OCI-LY1 (cell line): ENCODE measurements around the gene EPN3.

Experiments used
- H2AFZ ChIP-seq: fragments of 200-600 bp; sonication (generic), shearing (Covaris generic); 2 replicates; pipeline ENCODE4 v1.6.0; 2014; ENCODE audit warnings: antibody characterized with exemption, mild to moderate bottlenecking, low read length
- H3F3A ChIP-seq: fragments of 200-600 bp; sonication (generic), shearing (Covaris generic); 2 replicates; pipeline ENCODE4 v1.6.0; 2014; ENCODE audit warnings: mild to moderate bottlenecking, antibody characterized with exemption, low read length, moderate library complexity; ENCODE audit not compliant: insufficient read depth
- H3K27ac ChIP-seq: fragments of 200-600 bp; sonication (generic); 2 replicates; pipeline ENCODE4 v1.5.1; 2014; ENCODE audit warnings: low read length, mixed run types, mild to moderate bottlenecking, low read depth; ENCODE audit not compliant: poor library complexity, severe bottlenecking
- H3K27me3 ChIP-seq: fragments of 200-600 bp; sonication (generic); 2 replicates; pipeline ENCODE4 v1.6.0; 2014; ENCODE audit warnings: antibody characterized with exemption, mild to moderate bottlenecking, low read length, moderate library complexity; ENCODE audit not compliant: insufficient read depth
- H3K36me3 ChIP-seq: fragments of 200-600 bp; sonication (generic); 2 replicates; pipeline ENCODE4 v1.6.1; 2014; ENCODE audit warnings: mild to moderate bottlenecking, antibody characterized with exemption, low read length, moderate library complexity, mixed read lengths; ENCODE audit not compliant: insufficient read depth
- H3K4me1 ChIP-seq: fragments of 200-600 bp; sonication (generic); 2 replicates; pipeline ENCODE4 v1.5.1; 2014; ENCODE audit warnings: mild to moderate bottlenecking, low read length, moderate library complexity; ENCODE audit not compliant: insufficient read depth, severe bottlenecking
- H3K4me2 ChIP-seq: fragments of 200-600 bp; sonication (generic), shearing (Covaris generic); 2 replicates; pipeline ENCODE4 v1.6.1; 2014; ENCODE audit warnings: low read length
- H3K4me3 ChIP-seq: fragments of 200-600 bp; sonication (generic); 2 replicates; pipeline ENCODE4 v1.5.1; 2014; ENCODE audit warnings: low read length, low read depth, mild to moderate bottlenecking, mixed read lengths; ENCODE audit not compliant: poor library complexity, severe bottlenecking
- H3K79me2 ChIP-seq: fragments of 200-600 bp; shearing (Covaris generic); 2 replicates; pipeline ENCODE4 v1.6.1; 2016; ENCODE audit warnings: mixed run types, low read length, mixed read lengths; ENCODE audit not compliant: insufficient read depth
- H3K9ac ChIP-seq: fragments of 200-600 bp; sonication (generic), shearing (Covaris generic); 2 replicates; pipeline ENCODE4 v1.6.1; 2014; ENCODE audit warnings: mild to moderate bottlenecking, low read length, mixed read lengths
- H3K9me2 ChIP-seq: fragments of 200-600 bp; sonication (generic), shearing (Covaris generic); 2 replicates; pipeline ENCODE4 v1.6.1; 2014; ENCODE audit warnings: low read depth, mild to moderate bottlenecking, low read length, mixed read lengths
- H3K9me3 ChIP-seq: fragments of 200-600 bp; shearing (Covaris generic); 2 replicates; pipeline ENCODE4 v1.6.1; 2014; ENCODE audit warnings: low read length, mixed read lengths
- H4K20me1 ChIP-seq: fragments of 200-600 bp; sonication (generic), shearing (Covaris generic); 2 replicates; pipeline ENCODE4 v1.6.0; 2016; ENCODE audit warnings: mild to moderate bottlenecking, low read length; ENCODE audit not compliant: insufficient read depth
- EZH2 ChIP-seq: fragments of 200-600 bp; sonication (generic), shearing (Covaris generic); IDR thresholded peaks from 2 replicates; pipeline ENCODE4 v1.8.0; 2017; ENCODE audit warnings: borderline replicate concordance, mixed run types, mild to moderate bottlenecking, antibody characterized with exemption, low read length, moderate library complexity, mixed read lengths
- TF ChIP-seq, protein P1 (sequence below): fragments of 200-600 bp; sonication (generic), shearing (Covaris generic); IDR thresholded peaks from 2 replicates; pipeline ENCODE4 v1.5.1; 2017; ENCODE audit warnings: mild to moderate bottlenecking, antibody characterized with exemption, low read length, moderate library complexity, mixed read lengths

EPN3 gene

GRCh38 chr17:50508573-50509460 is 23.7 kb upstream of the EPN3 start:
- peak overlapping the region; percentile 63 for H3K4me2 ChIP-seq
- peak overlapping the region; percentile 24 for H3K9ac ChIP-seq
- no peak overlapping the region for H3K27ac ChIP-seq

GRCh38 chr17:50511058-50511457 is 21.5 kb upstream of the EPN3 start:
- H4K20me1 ChIP-seq = no peaks in the 10 kb centered on the region
- no peaks in the 10 kb centered on the region for H3K9me2 ChIP-seq
- H3F3A ChIP-seq = no peaks in the 10 kb centered on the region
- H3K4me3 ChIP-seq = no peak overlapping the region
- H3K36me3 ChIP-seq = no peaks in the 10 kb centered on the region
- H3K79me2 ChIP-seq = no peaks in the 10 kb centered on the region
- H3K9me3 ChIP-seq = no peaks in the 10 kb centered on the region
- peaks cover 10% of the 10 kb centered on the region for H3K27me3 ChIP-seq
- no peak overlapping the region for H3K4me2 ChIP-seq
- H3K9ac ChIP-seq = no peak overlapping the region
- TF ChIP-seq, protein P1, sequence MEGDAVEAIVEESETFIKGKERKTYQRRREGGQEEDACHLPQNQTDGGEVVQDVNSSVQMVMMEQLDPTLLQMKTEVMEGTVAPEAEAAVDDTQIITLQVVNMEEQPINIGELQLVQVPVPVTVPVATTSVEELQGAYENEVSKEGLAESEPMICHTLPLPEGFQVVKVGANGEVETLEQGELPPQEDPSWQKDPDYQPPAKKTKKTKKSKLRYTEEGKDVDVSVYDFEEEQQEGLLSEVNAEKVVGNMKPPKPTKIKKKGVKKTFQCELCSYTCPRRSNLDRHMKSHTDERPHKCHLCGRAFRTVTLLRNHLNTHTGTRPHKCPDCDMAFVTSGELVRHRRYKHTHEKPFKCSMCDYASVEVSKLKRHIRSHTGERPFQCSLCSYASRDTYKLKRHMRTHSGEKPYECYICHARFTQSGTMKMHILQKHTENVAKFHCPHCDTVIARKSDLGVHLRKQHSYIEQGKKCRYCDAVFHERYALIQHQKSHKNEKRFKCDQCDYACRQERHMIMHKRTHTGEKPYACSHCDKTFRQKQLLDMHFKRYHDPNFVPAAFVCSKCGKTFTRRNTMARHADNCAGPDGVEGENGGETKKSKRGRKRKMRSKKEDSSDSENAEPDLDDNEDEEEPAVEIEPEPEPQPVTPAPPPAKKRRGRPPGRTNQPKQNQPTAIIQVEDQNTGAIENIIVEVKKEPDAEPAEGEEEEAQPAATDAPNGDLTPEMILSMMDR = no peak
- no peak for TF ChIP-seq EZH2
- no peak overlapping the region for H2AFZ ChIP-seq
- H3K27ac ChIP-seq = no peak overlapping the region
- peaks cover 7% of the 10 kb centered on the region for H3K4me1 ChIP-seq

More at GRCh38 chr17:50508573-50509460, 23.7 kb upstream of the EPN3 start:
- H3F3A ChIP-seq = no peaks in the 10 kb centered on the region
- H3K9me2 ChIP-seq = no peaks in the 10 kb centered on the region
- peaks cover 7% of the 10 kb centered on the region for H3K4me1 ChIP-seq
- H2AFZ ChIP-seq = no peak overlapping the region
- H3K9me3 ChIP-seq = no peaks in the 10 kb centered on the region
- no peaks in the 10 kb centered on the region for H3K36me3 ChIP-seq
- TF ChIP-seq EZH2 = no peak
- TF ChIP-seq, protein P1 = no peak; the same call in 1 of the 2 replicates
- H3K79me2 ChIP-seq = no peaks in the 10 kb centered on the region
- peak overlapping the region; percentile 54 for H3K4me3 ChIP-seq
- H3K27me3 ChIP-seq = peaks cover 10% of the 10 kb centered on the region; the same call in 1 of the 2 replicates
- no peaks in the 10 kb centered on the region for H4K20me1 ChIP-seq

- H3K9me2 ChIP-seq = no peaks in the 10 kb centered on the region
- H3K4me2 ChIP-seq = no peak overlapping the region
- H4K20me1 ChIP-seq = no peaks in the 10 kb centered on the region
- no peak overlapping the region for H3K27ac ChIP-seq
- H3K4me1 ChIP-seq = peaks cover 4% of the 10 kb centered on the region
- no peaks in the 10 kb centered on the region for H3K9me3 ChIP-seq
- no peaks in the 10 kb centered on the region for H3K79me2 ChIP-seq
- no peaks in the 10 kb centered on the region for H3K36me3 ChIP-seq
- no peak overlapping the region for H3K9ac ChIP-seq
- H3K27me3 ChIP-seq = peaks cover 4% of the 10 kb centered on the region
- no peak overlapping the region for H3K4me3 ChIP-seq
- no peaks in the 10 kb centered on the region for H3F3A ChIP-seq
- TF ChIP-seq, protein P1 = no peak
- no peak for TF ChIP-seq EZH2
- no peak overlapping the region for H2AFZ ChIP-seq
Observed at GRCh38 chr17:50513495-50513894, 19.0 kb upstream of the EPN3 start.
